ENCODE results near the gene TKT.
"Not testable (repeated sequence)": the region's sequence is repeated elsewhere in the genome, so short reads cannot be mapped to it uniquely, and the experiment has no call there.

Gene TKT

GRCh38 chr3:53252947-53253322 is 2.9 kb downstream of the TKT start:
- H3K14ac ChIP-seq (ENCODE audit: low read length); H3K4me2 ChIP-seq (ENCODE audit: insufficient read depth, low read length, poor library complexity, severe bottlenecking); H2AK5ac ChIP-seq (ENCODE audit: low read depth, low read length); H2AFZ ChIP-seq (ENCODE audit: low read length); H3K4me3 ChIP-seq (ENCODE audit: low read length in 2 of 2); H2BK15ac ChIP-seq (ENCODE audit: low read length); H4K8ac ChIP-seq (ENCODE audit: low read depth, low read length); DNase-seq (ENCODE audit: low spot score); H3K4ac ChIP-seq (ENCODE audit: low read length); H2BK5ac ChIP-seq (ENCODE audit: low read length); H3K79me1 ChIP-seq (ENCODE audit: low read depth, low read length); H2BK120ac ChIP-seq (ENCODE audit: low read depth, low read length); H4K91ac ChIP-seq (ENCODE audit: low read depth, low read length, poor library complexity); H3K27ac ChIP-seq (replicated peaks; ENCODE audit: low read length); H3K9me3 ChIP-seq (replicated peaks in 1 of 2; ENCODE audit: control insufficient read depth in 2 of 2, insufficient read depth in 1 of 2, low read depth in 1 of 2, low read length in 2 of 2); H3K18ac ChIP-seq (ENCODE audit: low read length); H3K23ac ChIP-seq (ENCODE audit: low read depth, low read length, poor library complexity); H3K9ac ChIP-seq (ENCODE audit: low read depth, low read length, poor library complexity); H2BK12ac ChIP-seq (ENCODE audit: low read length); H3K27me3 ChIP-seq (ENCODE audit: control insufficient read depth in 3 of 3, insufficient read depth in 3 of 3, low read depth in 1 of 3, low read length in 3 of 3): not testable (repeated sequence)
- Histone ChIP-seq H3K4me1 (ENCODE audit: control insufficient read depth in 2 of 2, insufficient read depth in 1 of 2, low read depth in 1 of 2, low read length in 2 of 2) (peaks cover 9 to 13% of the 10 kb centered on the region in 2 donors), H3K36me3 (replicated peaks in 1 of 2; ENCODE audit: control insufficient read depth in 2 of 2, insufficient read depth in 2 of 2, low read length in 2 of 2) (peaks cover 5 to 55% of the 10 kb centered on the region in 2 donors)
- no CpG with 5 or more reads among the region's 8 CpGs for WGBS, 2 donors (ENCODE audit: extremely low coverage in 2 of 2, insufficient read length in 2 of 2, insufficient replicate concordance in 1 of 2)

- H3K4me1 ChIP-seq (ENCODE audit: control insufficient read depth in 2 of 2, insufficient read depth in 1 of 2, low read depth in 1 of 2, low read length in 2 of 2) = peaks cover 9 to 13% of the 10 kb centered on the region in 2 donors
- DNase-seq (ENCODE audit: low spot score) = no peak
Observed at GRCh38 chr3:53252096-53252946, 3.5 kb downstream of the TKT start.

GRCh38 chr3:53250881-53251605 is 4.8 kb downstream of the TKT start:
- Histone ChIP-seq H4K8ac (ENCODE audit: low read depth, low read length) (no peak overlapping the region), H4K91ac (ENCODE audit: low read depth, low read length, poor library complexity) (no peak overlapping the region), H2BK5ac (ENCODE audit: low read length) (no peak overlapping the region), H2AFZ (ENCODE audit: low read length) (no peak overlapping the region), H3K36me3 (replicated peaks in 1 of 2; ENCODE audit: control insufficient read depth in 2 of 2, insufficient read depth in 2 of 2, low read length in 2 of 2) (peaks cover 5 to 62% of the 10 kb centered on the region in 2 donors), H3K27ac (replicated peaks; ENCODE audit: low read length) (no peak overlapping the region), H3K4me3 (ENCODE audit: low read length in 2 of 2) (no peak overlapping the region), H2AK5ac (ENCODE audit: low read depth, low read length) (no peak overlapping the region), H3K9me3 (replicated peaks in 1 of 2; ENCODE audit: control insufficient read depth in 2 of 2, insufficient read depth in 1 of 2, low read depth in 1 of 2, low read length in 2 of 2) (peaks cover 0 to 4% of the 10 kb centered on the region in 2 donors), H3K4me1 (ENCODE audit: control insufficient read depth in 2 of 2, insufficient read depth in 1 of 2, low read depth in 1 of 2, low read length in 2 of 2) (peaks cover 9 to 10% of the 10 kb centered on the region in 2 donors), H3K9ac (ENCODE audit: low read depth, low read length, poor library complexity) (no peak overlapping the region), H3K4me2 (ENCODE audit: insufficient read depth, low read length, poor library complexity, severe bottlenecking) (no peak overlapping the region), H3K23ac (ENCODE audit: low read depth, low read length, poor library complexity) (peak overlapping the region; percentile 21), H3K27me3 (ENCODE audit: control insufficient read depth in 3 of 3, insufficient read depth in 3 of 3, low read depth in 1 of 3, low read length in 3 of 3) (no peaks in the 10 kb centered on the region), H3K14ac (ENCODE audit: low read length) (no peak overlapping the region), H3K79me1 (ENCODE audit: low read depth, low read length) (peaks cover 4% of the 10 kb centered on the region), H3K18ac (ENCODE audit: low read length) (no peak overlapping the region), H3K4ac (ENCODE audit: low read length) (no peak overlapping the region), H2BK12ac (ENCODE audit: low read length) (no peak overlapping the region), H2BK15ac (ENCODE audit: low read length) (no peak overlapping the region), H2BK120ac (ENCODE audit: low read depth, low read length) (no peak overlapping the region)
- no peak for DNase-seq (ENCODE audit: low spot score)
- WGBS, 2 donors (ENCODE audit: extremely low coverage in 2 of 2, insufficient read length in 2 of 2, insufficient replicate concordance in 1 of 2) = no CpG with 5 or more reads among the region's 4 CpGs

More at GRCh38 chr3:53252096-53252946, 3.5 kb downstream of the TKT start:
- Histone ChIP-seq H3K4ac (ENCODE audit: low read length) (no peak overlapping the region), H2BK15ac (ENCODE audit: low read length) (no peak overlapping the region), H3K27me3 (ENCODE audit: control insufficient read depth in 3 of 3, insufficient read depth in 3 of 3, low read depth in 1 of 3, low read length in 3 of 3) (no peaks in the 10 kb centered on the region), H3K4me3 (ENCODE audit: low read length in 2 of 2) (no peak overlapping the region), H2BK12ac (ENCODE audit: low read length) (no peak overlapping the region), H3K18ac (ENCODE audit: low read length) (no peak overlapping the region), H3K9me3 (replicated peaks in 1 of 2; ENCODE audit: control insufficient read depth in 2 of 2, insufficient read depth in 1 of 2, low read depth in 1 of 2, low read length in 2 of 2) (no peaks in the 10 kb centered on the region), H2BK120ac (ENCODE audit: low read depth, low read length) (no peak overlapping the region), H3K79me1 (ENCODE audit: low read depth, low read length) (peaks cover 4% of the 10 kb centered on the region), H2BK5ac (ENCODE audit: low read length) (no peak overlapping the region), H3K4me2 (ENCODE audit: insufficient read depth, low read length, poor library complexity, severe bottlenecking) (no peak overlapping the region), H3K14ac (ENCODE audit: low read length) (no peak overlapping the region), H3K27ac (replicated peaks; ENCODE audit: low read length) (no peak overlapping the region), H2AK5ac (ENCODE audit: low read depth, low read length) (no peak overlapping the region), H2AFZ (ENCODE audit: low read length) (no peak overlapping the region), H4K8ac (ENCODE audit: low read depth, low read length) (no peak overlapping the region), H3K9ac (ENCODE audit: low read depth, low read length, poor library complexity) (no peak overlapping the region), H4K91ac (ENCODE audit: low read depth, low read length, poor library complexity) (no peak overlapping the region), H3K23ac (ENCODE audit: low read depth, low read length, poor library complexity) (no peak overlapping the region), H3K36me3 (replicated peaks in 1 of 2; ENCODE audit: control insufficient read depth in 2 of 2, insufficient read depth in 2 of 2, low read length in 2 of 2) (peaks cover 5 to 57% of the 10 kb centered on the region in 2 donors)
- no CpG with 5 or more reads among the region's 10 CpGs for WGBS, 2 donors (ENCODE audit: extremely low coverage in 2 of 2, insufficient read length in 2 of 2, insufficient replicate concordance in 1 of 2)

- no peak overlapping the region for H3K4me2 ChIP-seq (ENCODE audit: insufficient read depth, low read length, poor library complexity, severe bottlenecking)
- DNase-seq (ENCODE audit: low spot score) = no peak
- H2AFZ ChIP-seq (ENCODE audit: low read length) = no peak overlapping the region
- H3K27ac ChIP-seq (replicated peaks; ENCODE audit: low read length) = no peak overlapping the region
- peaks cover 4% of the 10 kb centered on the region for H3K79me1 ChIP-seq (ENCODE audit: low read depth, low read length)
- no peak overlapping the region for H4K8ac ChIP-seq (ENCODE audit: low read depth, low read length)
- no CpG with 5 or more reads among the region's 3 CpGs for WGBS, 2 donors (ENCODE audit: extremely low coverage in 2 of 2, insufficient read length in 2 of 2, insufficient replicate concordance in 1 of 2)
- no peak overlapping the region for H2BK120ac ChIP-seq (ENCODE audit: low read depth, low read length)
- no peak overlapping the region for H2AK5ac ChIP-seq (ENCODE audit: low read depth, low read length)
- H3K36me3 ChIP-seq (replicated peaks in 1 of 2; ENCODE audit: control insufficient read depth in 2 of 2, insufficient read depth in 2 of 2, low read length in 2 of 2) = peaks cover 5 to 67% of the 10 kb centered on the region in 2 donors
- no peak overlapping the region for H3K4ac ChIP-seq (ENCODE audit: low read length)
- H4K91ac ChIP-seq (ENCODE audit: low read depth, low read length, poor library complexity) = no peak overlapping the region
- H3K23ac ChIP-seq (ENCODE audit: low read depth, low read length, poor library complexity) = no peak overlapping the region
- no peaks in the 10 kb centered on the region for H3K27me3 ChIP-seq (ENCODE audit: control insufficient read depth in 3 of 3, insufficient read depth in 3 of 3, low read depth in 1 of 3, low read length in 3 of 3)
- H3K9me3 ChIP-seq (replicated peaks in 1 of 2; ENCODE audit: control insufficient read depth in 2 of 2, insufficient read depth in 1 of 2, low read depth in 1 of 2, low read length in 2 of 2) = peaks cover 0 to 5% of the 10 kb centered on the region in 2 donors
- no peak overlapping the region for H2BK15ac ChIP-seq (ENCODE audit: low read length)
- H3K14ac ChIP-seq (ENCODE audit: low read length) = no peak overlapping the region
- no peak overlapping the region for H3K9ac ChIP-seq (ENCODE audit: low read depth, low read length, poor library complexity)
- no peak overlapping the region for H3K18ac ChIP-seq (ENCODE audit: low read length)
- H3K4me3 ChIP-seq (ENCODE audit: low read length in 2 of 2) = no peak overlapping the region
- H2BK12ac ChIP-seq (ENCODE audit: low read length) = no peak overlapping the region
- H3K4me1 ChIP-seq (ENCODE audit: control insufficient read depth in 2 of 2, insufficient read depth in 1 of 2, low read depth in 1 of 2, low read length in 2 of 2) = peaks cover 9 to 10% of the 10 kb centered on the region in 2 donors
- no peak overlapping the region for H2BK5ac ChIP-seq (ENCODE audit: low read length)
Observed at GRCh38 chr3:53250453-53250852, 5.4 kb downstream of the TKT start.
